ENCODE data around the gene FGF3. TPM values are rescaled to one million over a fixed set of nuclear protein-coding genes. Genes with fewer than 3 reads are reported as not detected.

Gene FGF3
- total RNA-seq (2022; extraction: Qiagen RNA extraction), result not detected in 5 replicates

DNA sequence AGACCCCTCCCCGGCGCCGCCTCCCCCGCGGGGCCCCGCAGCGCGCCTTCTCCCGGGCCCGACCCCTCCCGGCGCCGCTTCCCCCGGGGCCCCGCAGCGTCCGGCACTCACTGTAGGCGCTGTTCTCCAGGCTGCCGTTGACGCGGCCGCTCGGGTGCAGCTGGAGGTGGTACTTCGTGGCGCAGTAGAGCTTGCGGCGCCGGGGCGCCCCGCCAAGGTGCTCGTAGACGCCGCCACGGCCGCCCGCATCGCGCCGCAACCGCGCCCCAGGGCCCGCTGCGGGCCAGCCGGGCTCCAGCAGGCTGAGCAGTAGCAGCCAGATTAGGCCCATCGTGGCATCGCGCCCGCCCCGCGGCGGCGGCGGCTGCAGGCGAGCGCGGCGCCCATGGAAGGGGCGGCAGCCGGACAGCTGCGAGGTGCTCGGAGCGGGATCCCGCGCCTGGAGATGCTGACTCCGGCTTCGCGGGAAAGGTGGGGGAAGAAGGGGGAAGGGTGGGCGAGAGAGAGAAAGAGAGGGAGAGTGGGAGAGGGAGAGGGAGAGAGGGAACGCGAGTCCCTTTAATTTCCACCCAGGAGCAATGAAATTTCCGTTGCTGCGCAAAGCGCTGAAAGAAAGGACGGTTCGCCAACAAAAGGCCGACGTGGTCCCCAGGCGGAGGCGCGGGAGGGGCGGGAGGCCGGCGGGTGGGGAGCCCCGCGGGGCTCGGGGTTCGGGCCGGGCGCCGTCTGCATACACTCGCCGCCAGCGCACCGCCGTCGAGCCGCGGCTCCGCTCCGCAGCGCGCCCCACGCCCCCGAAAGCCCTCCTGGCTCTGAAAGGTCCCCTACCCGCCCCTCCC lies at the start of gene FGF3:
Gene FGF3 (minus strand): TSS at position 814 of the 839 bp plus-strand sequence. CDS start 483 bp downstream, at position 331.

DNA sequence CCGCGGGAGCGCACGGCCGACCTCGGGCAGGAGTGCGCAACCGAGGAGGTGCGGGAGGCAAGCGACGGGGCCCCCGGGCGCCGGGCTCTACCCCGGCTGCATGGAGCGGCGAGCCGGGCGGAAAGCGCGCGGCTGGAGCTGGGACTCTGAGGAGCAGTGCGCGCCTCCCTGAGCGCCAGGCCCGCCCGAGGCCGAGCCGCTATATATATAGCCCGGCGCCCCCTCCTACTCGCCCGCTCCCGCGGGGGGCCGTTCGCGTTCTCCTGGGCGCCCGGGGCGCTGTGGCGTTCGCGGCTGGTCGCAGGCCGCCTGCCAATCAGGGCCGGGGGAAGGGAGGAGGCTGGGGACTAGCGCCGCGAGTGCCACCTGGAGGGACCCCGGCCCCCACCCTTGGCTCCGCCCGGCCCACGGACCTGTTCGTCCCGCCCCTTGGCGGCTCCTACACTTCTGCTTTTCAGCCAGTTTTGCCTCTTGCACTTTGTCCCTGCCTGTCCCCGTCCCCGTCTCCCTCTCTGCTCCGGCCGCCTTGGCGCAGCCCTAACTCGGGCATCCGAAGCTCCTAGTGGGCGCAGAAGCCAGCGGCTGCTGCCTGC lies 44.0 kb downstream of the FGF3 start, which contains the start of gene FGF4:
Gene FGF4 (minus strand): TSS at position 179 of the 593 bp plus-strand sequence. CDS start 257 bp downstream, outside the sequence.

Other genes with a start within 250 kb of the FGF3 start
- 156 to 249 TPM (median 201 TPM) in 5 replicates for gene CCND1, start 178.3 kb downstream of the FGF3 start, total RNA-seq (2022; extraction: Qiagen RNA extraction)
- gene LTO1, start 144.1 kb downstream of the FGF3 start, total RNA-seq (2022; extraction: Qiagen RNA extraction), result 30.3 to 38.3 TPM (median 34.3 TPM) in 5 replicates
- gene FGF19, start 115.4 kb downstream of the FGF3 start, total RNA-seq (2022; extraction: Qiagen RNA extraction), result 0.05 to 0.12 TPM (median 0.08 TPM) in 4 of 5 replicates, not detected in the other
- gene FGF4, start 44.1 kb downstream of the FGF3 start, total RNA-seq (2022; extraction: Qiagen RNA extraction), result not detected in 5 replicates

Measured in A549 treated with Mapracorat at 1 μM for 4 hours (cell line).